ENCODE data around the gene GORASP2.

DNA sequence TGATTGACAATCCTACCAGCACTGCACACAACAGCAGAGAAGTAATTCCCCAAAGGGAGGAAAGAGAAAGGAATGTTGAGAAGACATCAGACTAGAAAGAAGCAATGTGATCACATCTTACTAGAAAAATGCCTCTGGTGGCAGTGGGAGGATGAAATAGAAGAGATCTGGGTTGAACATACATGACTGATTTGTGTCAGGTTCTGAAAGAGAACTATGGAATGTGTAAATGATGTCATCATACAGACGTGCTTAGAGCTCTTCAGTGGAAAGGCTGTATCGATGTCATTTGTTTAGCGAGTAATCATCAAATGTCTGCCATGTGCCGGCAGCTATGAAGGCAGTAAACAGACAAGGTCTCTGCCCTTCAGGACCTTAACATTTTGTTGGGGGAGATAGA lies 24.9 kb downstream of the GORASP2 start:
- TF ChIP-seq, protein P1, sequence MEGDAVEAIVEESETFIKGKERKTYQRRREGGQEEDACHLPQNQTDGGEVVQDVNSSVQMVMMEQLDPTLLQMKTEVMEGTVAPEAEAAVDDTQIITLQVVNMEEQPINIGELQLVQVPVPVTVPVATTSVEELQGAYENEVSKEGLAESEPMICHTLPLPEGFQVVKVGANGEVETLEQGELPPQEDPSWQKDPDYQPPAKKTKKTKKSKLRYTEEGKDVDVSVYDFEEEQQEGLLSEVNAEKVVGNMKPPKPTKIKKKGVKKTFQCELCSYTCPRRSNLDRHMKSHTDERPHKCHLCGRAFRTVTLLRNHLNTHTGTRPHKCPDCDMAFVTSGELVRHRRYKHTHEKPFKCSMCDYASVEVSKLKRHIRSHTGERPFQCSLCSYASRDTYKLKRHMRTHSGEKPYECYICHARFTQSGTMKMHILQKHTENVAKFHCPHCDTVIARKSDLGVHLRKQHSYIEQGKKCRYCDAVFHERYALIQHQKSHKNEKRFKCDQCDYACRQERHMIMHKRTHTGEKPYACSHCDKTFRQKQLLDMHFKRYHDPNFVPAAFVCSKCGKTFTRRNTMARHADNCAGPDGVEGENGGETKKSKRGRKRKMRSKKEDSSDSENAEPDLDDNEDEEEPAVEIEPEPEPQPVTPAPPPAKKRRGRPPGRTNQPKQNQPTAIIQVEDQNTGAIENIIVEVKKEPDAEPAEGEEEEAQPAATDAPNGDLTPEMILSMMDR (IDR thresholded peaks at IDR 0.05): no peak
- no peak for TF ChIP-seq POLR2A (IDR thresholded peaks at IDR 0.05)

All from Peyer's patch (tissue), 4 donors.